ENCODE results near the gene SDHAF2. TPM values are rescaled to one million over a fixed set of nuclear protein-coding genes. Genes with fewer than 3 reads are reported as not detected.

Gene SDHAF2
- total and polyA plus RNA-seq, 2 of the 13 experiments (the other 11 are each of a cell fraction or from before 2014, with no cell fraction given) = 44.2 to 70.4 TPM

- 0 out of 2 replicates have a peak, but pooled peaks have one; percentile 60 for TF ChIP-seq TMF1 (CRISPR knock-in tag; IDR thresholded peaks at IDR 0.05; ENCODE audit: low read depth)
- TF ChIP-seq TIGD3 (CRISPR knock-in tag; IDR thresholded peaks at IDR 0.05; ENCODE audit: borderline replicate concordance) = no peak
- TF ChIP-seq NONO (IDR thresholded peaks at IDR 0.05) = no peak
- no peak for TF ChIP-seq NONO (CRISPR knock-in tag; conservative IDR thresholded peaks at IDR 0.05)
- no peak for TF ChIP-seq ZNF598 (CRISPR knock-in tag; IDR thresholded peaks at IDR 0.05; ENCODE audit: borderline replicate concordance)
- TF ChIP-seq RFXAP (CRISPR knock-in tag; IDR thresholded peaks at IDR 0.05; ENCODE audit: borderline replicate concordance) = no peak
- TF ChIP-seq PRDM15 (CRISPR knock-in tag; IDR thresholded peaks at IDR 0.05) = peak; percentile 47; the same call in 1 of the 2 replicates
- no peak for TF ChIP-seq NFE2 (CRISPR knock-in tag; IDR thresholded peaks at IDR 0.05)
- TF ChIP-seq ZZZ3 (CRISPR knock-in tag; IDR thresholded peaks at IDR 0.05; ENCODE audit: borderline replicate concordance) = no peak
- 0 out of 2 replicates have a peak, but pooled peaks have one; percentile 20 for TF ChIP-seq HMG20B (CRISPR knock-in tag; conservative IDR thresholded peaks at IDR 0.05)
- TF ChIP-seq HOXD1 (CRISPR knock-in tag; IDR thresholded peaks at IDR 0.05) = 0 out of 2 replicates have a peak, but pooled peaks have one; percentile 11
- no peak; the same call in 1 of the 2 replicates for TF ChIP-seq NCOR1 (IDR thresholded peaks at IDR 0.05; ENCODE audit: borderline replicate concordance, low read length)
- no peak for TF ChIP-seq ZC3H4 (CRISPR knock-in tag; IDR thresholded peaks at IDR 0.05; ENCODE audit: borderline replicate concordance)
- no peak for TF ChIP-seq NPAS2 (CRISPR knock-in tag; IDR thresholded peaks at IDR 0.05; ENCODE audit: borderline replicate concordance)
- TF ChIP-seq GRHL1 (CRISPR knock-in tag; conservative IDR thresholded peaks at IDR 0.05) = no peak
- TF ChIP-seq HNRNPL (IDR thresholded peaks at IDR 0.05; ENCODE audit: low read depth, low read length) = no peak
- TF ChIP-seq ZSCAN29 (CRISPR knock-in tag; conservative IDR thresholded peaks at IDR 0.05) = no peak
- TF ChIP-seq ZNF264 (CRISPR knock-in tag; IDR thresholded peaks at IDR 0.05) = no peak
- no peak for TF ChIP-seq FUBP1 (CRISPR knock-in tag; IDR thresholded peaks at IDR 0.05; ENCODE audit: borderline replicate concordance)
Observed at GRCh38 chr11:61488651-61489291, 58.8 kb downstream of the SDHAF2 start (continued).
